Measurements from ENCODE around the gene SLC7A1.

SLC7A1 gene

DNA sequence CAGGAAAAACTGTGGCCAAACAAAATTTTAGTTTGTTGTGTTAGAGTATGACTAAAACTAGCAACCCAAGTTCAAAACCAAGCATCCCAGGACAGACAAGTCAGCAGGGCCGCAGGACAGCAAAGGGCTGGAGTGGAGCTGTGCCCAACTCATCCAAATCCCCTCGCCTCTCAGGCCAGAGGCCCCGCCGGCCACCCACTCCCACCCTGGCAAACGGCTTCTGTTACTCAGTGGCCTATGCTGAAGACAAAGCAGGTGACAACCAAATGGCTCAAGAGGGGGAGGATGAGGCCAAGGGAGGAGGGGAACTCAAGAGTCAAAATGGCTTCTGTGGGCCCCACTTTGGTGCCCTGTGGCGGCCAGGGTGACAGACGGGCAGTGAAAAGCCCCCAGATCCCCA, 69.7 kb downstream of the SLC7A1 start:
- TF ChIP-seq HDGF (IDR thresholded peaks at IDR 0.05; ENCODE audit: borderline replicate concordance) (no peak), SP1 (IDR thresholded peaks at IDR 0.05) (no peak)
- no peak for DNase-seq (ENCODE audit: extremely low spot score)
- CTCF ChIA-PET = interaction anchor here (1.1 kb wide), 1 partner anchor 181 kb away, joined by 5 read pairs; no protein-coding TSS in a partner anchor
- POLR2A ChIA-PET = no interaction called here

- TF ChIP-seq LEF1 (IDR thresholded peaks at IDR 0.05; ENCODE audit: borderline replicate concordance) = no peak
- no peak for TF ChIP-seq PKNOX1 (IDR thresholded peaks at IDR 0.05)
- TF ChIP-seq TARDBP (IDR thresholded peaks at IDR 0.05) = no peak
- TF ChIP-seq ELF4 (IDR thresholded peaks at IDR 0.05) = no peak
- no peak for TF ChIP-seq CTBP1 (IDR thresholded peaks at IDR 0.05; ENCODE audit: borderline replicate concordance)
- TF ChIP-seq FOXM1 (IDR thresholded peaks at IDR 0.05; ENCODE audit: borderline replicate concordance) = no peak
- no peak for TF ChIP-seq HDGF (IDR thresholded peaks at IDR 0.05; ENCODE audit: borderline replicate concordance)
- no peak for TF ChIP-seq BHLHE40 (IDR thresholded peaks at IDR 0.05; ENCODE audit: borderline replicate concordance)
- TF ChIP-seq SP1 (IDR thresholded peaks at IDR 0.05) = no peak
- no peak for TF ChIP-seq FOXA1 (IDR thresholded peaks at IDR 0.05)
- TF ChIP-seq ARNT (IDR thresholded peaks at IDR 0.05) = no peak
- TF ChIP-seq NFRKB (IDR thresholded peaks at IDR 0.05) = no peak
- TF ChIP-seq FOXK2 (IDR thresholded peaks at IDR 0.05) = no peak
- no peak for TF ChIP-seq L3MBTL2 (conservative IDR thresholded peaks at IDR 0.05)
- no peak for TF ChIP-seq ZNF384 (IDR thresholded peaks at IDR 0.05)
- CTCF ChIA-PET = no interaction called here
- POLR2A ChIA-PET = no interaction called here
- DNase-seq (ENCODE audit: extremely low spot score) = no peak
These were observed 70.8 kb downstream of the SLC7A1 start for GRCh38 chr13:29524641-29525040.

DNA sequence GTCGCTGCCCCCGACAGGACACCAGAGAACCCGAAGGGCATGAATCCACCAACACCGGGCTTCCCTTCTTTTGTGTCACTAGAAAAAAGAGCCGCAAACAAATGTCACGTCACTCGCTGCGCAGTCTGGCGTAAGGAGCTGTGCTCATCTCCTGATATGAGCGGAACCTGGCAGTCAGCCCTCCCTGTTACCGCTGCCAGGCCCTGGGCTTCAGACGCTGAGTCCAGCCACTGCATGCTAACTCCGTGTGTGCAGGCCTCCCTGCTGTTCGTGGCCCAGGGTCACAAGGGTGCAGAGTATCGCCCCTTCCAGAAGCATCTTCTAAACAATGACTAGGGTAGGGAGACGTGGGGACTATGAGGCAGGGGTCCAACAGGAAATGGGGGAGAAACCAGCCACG, 71.3 kb downstream of the SLC7A1 start:
- ChIA-PET CTCF (no interaction called here), POLR2A (no interaction called here)
- no peak for DNase-seq (ENCODE audit: extremely low spot score)
- no peak for TF ChIP-seq SP1 (IDR thresholded peaks at IDR 0.05)
- no peak for TF ChIP-seq FOXK2 (IDR thresholded peaks at IDR 0.05)
- no peak for TF ChIP-seq NFRKB (IDR thresholded peaks at IDR 0.05)
- TF ChIP-seq PKNOX1 (IDR thresholded peaks at IDR 0.05) = no peak
- TF ChIP-seq HDGF (IDR thresholded peaks at IDR 0.05; ENCODE audit: borderline replicate concordance) = no peak
- no peak for TF ChIP-seq SUZ12 (IDR thresholded peaks at IDR 0.05)
- no peak for TF ChIP-seq BHLHE40 (IDR thresholded peaks at IDR 0.05; ENCODE audit: borderline replicate concordance)
- TF ChIP-seq CTBP1 (IDR thresholded peaks at IDR 0.05; ENCODE audit: borderline replicate concordance) = no peak
- TF ChIP-seq FOXM1 (IDR thresholded peaks at IDR 0.05; ENCODE audit: borderline replicate concordance) = no peak
- TF ChIP-seq ARNT (IDR thresholded peaks at IDR 0.05) = no peak

DNA sequence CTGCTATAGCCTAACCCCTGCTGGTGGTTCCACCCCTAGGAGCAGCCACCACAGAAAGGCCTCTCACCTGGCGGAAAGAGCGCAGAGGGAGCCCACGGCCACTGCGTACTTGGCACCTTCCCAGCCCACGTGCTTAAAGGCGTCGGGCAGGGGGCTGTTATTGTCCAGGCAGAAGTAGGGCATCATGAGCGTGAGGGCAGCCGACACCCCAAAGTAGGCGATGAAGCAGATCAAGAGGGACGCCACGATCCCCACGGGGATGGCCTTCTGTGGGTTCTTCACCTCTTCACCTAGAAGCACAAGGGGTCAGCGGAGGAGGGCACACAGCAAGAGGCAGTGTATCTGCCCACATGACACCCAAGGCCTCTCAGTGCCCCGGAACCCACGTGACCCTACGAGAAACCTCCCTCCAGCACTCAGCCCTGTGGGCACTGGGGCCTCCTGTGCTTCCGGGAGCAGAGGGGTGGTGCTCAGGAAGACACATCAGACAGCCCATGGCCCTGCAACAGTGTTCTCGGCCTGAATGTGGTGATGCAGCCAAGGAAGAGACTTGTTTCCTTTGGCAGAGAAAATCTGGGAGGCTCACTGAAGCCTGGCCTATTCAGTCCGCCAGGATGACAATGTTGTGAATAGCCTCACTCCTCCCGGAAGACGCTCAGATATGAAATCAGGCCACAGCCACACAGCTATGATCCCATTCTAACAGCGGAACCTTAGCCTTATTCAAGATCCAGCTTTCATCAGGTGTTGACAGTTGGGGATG, 72.1 kb downstream of the SLC7A1 start:
- TF ChIP-seq ARNT (IDR thresholded peaks at IDR 0.05) (no peak), BHLHE40 (IDR thresholded peaks at IDR 0.05; ENCODE audit: borderline replicate concordance) (no peak), SP1 (IDR thresholded peaks at IDR 0.05) (no peak), PKNOX1 (IDR thresholded peaks at IDR 0.05) (no peak), ELF4 (IDR thresholded peaks at IDR 0.05) (no peak), FOXM1 (IDR thresholded peaks at IDR 0.05; ENCODE audit: borderline replicate concordance) (no peak), CTBP1 (IDR thresholded peaks at IDR 0.05; ENCODE audit: borderline replicate concordance) (no peak), NFRKB (IDR thresholded peaks at IDR 0.05) (no peak), FOXK2 (IDR thresholded peaks at IDR 0.05) (no peak), TARDBP (IDR thresholded peaks at IDR 0.05) (no peak)
- POLR2A ChIA-PET = no interaction called here
- DNase-seq (ENCODE audit: extremely low spot score) = no peak
- CTCF ChIA-PET = no interaction called here

DNA sequence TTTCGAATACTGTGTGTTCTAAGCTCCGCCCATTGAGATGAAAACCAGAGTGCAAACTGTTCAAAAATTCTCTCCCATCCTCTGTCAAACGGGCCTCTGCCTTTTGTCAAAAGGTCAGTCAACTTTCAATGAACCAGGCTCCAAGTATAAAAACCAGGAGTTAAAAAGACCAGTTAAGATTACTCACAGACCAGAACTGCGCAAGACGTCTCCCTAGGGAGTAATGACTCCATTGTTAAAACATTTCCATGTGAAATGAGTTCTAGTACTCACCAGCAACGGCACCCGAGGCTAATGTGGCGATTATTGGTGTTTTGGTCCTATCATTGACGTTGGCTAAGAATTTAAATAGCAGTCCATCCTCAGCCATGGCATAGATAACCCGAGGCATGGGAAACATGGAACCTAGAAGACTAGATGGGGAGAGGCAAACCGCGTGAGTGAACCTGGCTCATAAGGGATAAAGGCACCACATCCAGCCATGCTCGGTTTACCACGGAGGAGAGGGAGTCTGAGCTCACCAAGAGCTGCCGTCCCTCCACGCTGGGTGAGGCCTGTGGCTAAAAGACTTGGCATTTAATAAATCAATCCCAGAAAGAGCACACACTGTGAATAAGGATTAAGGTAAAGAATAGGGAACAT, 73.3 kb downstream of the SLC7A1 start:
- no peak for TF ChIP-seq PKNOX1 (IDR thresholded peaks at IDR 0.05)
- no peak for TF ChIP-seq TARDBP (IDR thresholded peaks at IDR 0.05)
- no peak for TF ChIP-seq FOXA1 (IDR thresholded peaks at IDR 0.05)
- no peak for TF ChIP-seq L3MBTL2 (conservative IDR thresholded peaks at IDR 0.05)
- TF ChIP-seq BHLHE40 (IDR thresholded peaks at IDR 0.05; ENCODE audit: borderline replicate concordance) = no peak
- no peak for TF ChIP-seq CTBP1 (IDR thresholded peaks at IDR 0.05; ENCODE audit: borderline replicate concordance)
- no peak for TF ChIP-seq ZNF384 (IDR thresholded peaks at IDR 0.05)
- TF ChIP-seq ARNT (IDR thresholded peaks at IDR 0.05) = no peak
- TF ChIP-seq SP1 (IDR thresholded peaks at IDR 0.05) = no peak
- no peak for TF ChIP-seq ELF4 (IDR thresholded peaks at IDR 0.05)
- TF ChIP-seq FOXM1 (IDR thresholded peaks at IDR 0.05; ENCODE audit: borderline replicate concordance) = no peak
- no peak for TF ChIP-seq NFRKB (IDR thresholded peaks at IDR 0.05)
- CTCF ChIA-PET = no interaction called here
- DNase-seq (ENCODE audit: extremely low spot score) = no peak
- POLR2A ChIA-PET = no interaction called here

DNA sequence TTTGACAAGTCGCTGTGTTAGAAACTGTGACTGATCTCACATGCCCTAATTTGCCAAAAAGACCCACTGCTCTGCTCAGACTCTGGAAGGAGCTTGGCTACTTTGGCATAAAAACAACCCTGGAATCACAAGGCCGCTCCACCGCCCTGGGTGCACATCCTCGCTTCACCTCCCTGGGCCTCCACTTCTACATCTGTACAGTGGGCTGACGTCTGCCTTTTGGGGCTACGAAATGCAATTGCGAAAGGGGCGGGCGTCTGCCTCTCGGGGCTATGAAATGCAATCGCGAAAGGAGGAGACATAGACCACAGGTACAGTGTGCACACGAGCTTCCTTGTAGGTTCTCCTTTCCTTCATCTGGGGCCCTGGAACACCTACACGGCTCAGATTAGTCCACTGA, 74.2 kb downstream of the SLC7A1 start:
- no peak for DNase-seq (ENCODE audit: extremely low spot score)
- POLR2A ChIA-PET = no interaction called here
- TF ChIP-seq FOXA1 (IDR thresholded peaks at IDR 0.05) = no peak
- TF ChIP-seq BHLHE40 (IDR thresholded peaks at IDR 0.05; ENCODE audit: borderline replicate concordance) = no peak
- TF ChIP-seq SUZ12 (IDR thresholded peaks at IDR 0.05) = no peak
- no peak for TF ChIP-seq FOXM1 (IDR thresholded peaks at IDR 0.05; ENCODE audit: borderline replicate concordance)
- no peak for TF ChIP-seq PKNOX1 (IDR thresholded peaks at IDR 0.05)
- no peak for TF ChIP-seq SP1 (IDR thresholded peaks at IDR 0.05)
- TF ChIP-seq ELF4 (IDR thresholded peaks at IDR 0.05) = no peak
- no peak for TF ChIP-seq CTBP1 (IDR thresholded peaks at IDR 0.05; ENCODE audit: borderline replicate concordance)
- TF ChIP-seq TARDBP (IDR thresholded peaks at IDR 0.05) = no peak
- TF ChIP-seq L3MBTL2 (conservative IDR thresholded peaks at IDR 0.05) = no peak
- TF ChIP-seq LEF1 (IDR thresholded peaks at IDR 0.05; ENCODE audit: borderline replicate concordance) = no peak
- CTCF ChIA-PET = no interaction called here
